HG03064 (cell line): Measurements from ENCODE around the gene IFRD1.
A peak's percentile ranks its signal among the peaks of the same experiment; 100 is the strongest.
"Not testable (repeated sequence)": the region's sequence is repeated elsewhere in the genome, so short reads cannot be mapped to it uniquely, and the experiment has no call there.

ENCODE experiments used
- ATAC-seq: cut with Tn5 transposase; IDR thresholded peaks from one replicate; pipeline ENCODE4 v1.9.1; 2021; ENCODE audit warnings: low read depth; ENCODE audit not compliant: unreplicated experiment

The IFRD1 gene

DNA sequence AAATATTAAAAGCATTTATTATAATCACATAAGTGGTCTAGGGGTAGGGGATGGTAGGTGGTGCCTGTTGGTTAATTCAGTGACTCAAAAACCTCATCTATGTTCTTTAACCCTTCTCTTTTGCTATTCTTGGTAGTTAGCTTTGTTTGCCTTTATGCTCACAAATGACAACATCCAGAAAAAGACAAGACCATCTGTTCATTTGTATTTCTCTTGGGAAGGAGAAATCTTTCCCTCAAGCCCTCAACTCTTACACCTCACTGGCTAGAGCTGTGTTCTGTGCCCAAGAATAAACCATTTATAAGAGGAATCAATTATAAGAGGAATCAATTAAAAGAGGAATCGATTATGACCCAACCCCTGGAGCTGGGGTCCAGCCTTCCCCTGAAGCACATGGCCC is 10.8 kb upstream of the IFRD1 start:
- no peak for ATAC-seq

GRCh38 chr7:112442210-112442609 is 8.1 kb upstream of the IFRD1 start:
- no peak for ATAC-seq

DNA sequence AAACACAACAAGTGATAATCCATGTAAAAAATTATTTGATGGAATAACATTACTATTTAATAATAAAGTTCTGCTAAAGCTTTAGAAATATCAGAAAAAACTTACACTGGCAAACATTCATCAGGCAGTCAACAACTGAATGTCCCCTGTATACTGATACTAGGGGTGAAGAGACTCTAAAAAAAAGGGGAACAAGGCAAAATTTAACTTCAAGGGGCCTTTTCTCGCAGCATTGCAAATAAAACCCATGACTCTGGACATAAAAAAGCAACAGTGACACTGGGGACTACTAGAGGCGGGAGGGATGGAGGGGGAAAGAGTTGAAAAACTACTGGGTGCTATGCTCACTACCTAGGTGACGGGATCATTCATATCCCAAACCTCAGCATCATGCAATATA is 5.8 kb upstream of the IFRD1 start:
- ATAC-seq, result no peak

- no peak for ATAC-seq
Measured at GRCh38 chr7:112446431-112446830, 3.8 kb upstream of the IFRD1 start.

DNA sequence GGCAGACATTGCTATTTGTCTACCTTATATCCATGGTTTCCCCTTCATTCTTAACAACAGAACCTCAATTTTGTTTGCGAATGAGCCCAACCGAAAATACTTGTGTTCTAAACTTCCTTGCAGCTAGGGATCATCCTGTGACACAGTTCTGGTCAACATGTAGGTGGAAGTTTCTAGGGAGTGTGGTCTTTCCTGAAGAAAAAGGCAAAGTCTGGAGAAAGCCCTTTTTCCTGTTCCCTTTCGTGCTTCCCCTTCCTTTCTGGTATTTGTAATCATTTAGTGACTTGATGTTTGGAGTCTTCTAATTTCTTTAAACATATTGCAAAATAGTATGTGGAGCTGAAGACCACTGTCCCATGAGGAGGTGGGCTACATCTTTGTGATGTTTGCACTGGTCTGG is 2.9 kb upstream of the IFRD1 start:
- no peak for ATAC-seq

GRCh38 chr7:112448381-112448780 is 1.9 kb upstream of the IFRD1 start:
- ATAC-seq, result no peak

DNA sequence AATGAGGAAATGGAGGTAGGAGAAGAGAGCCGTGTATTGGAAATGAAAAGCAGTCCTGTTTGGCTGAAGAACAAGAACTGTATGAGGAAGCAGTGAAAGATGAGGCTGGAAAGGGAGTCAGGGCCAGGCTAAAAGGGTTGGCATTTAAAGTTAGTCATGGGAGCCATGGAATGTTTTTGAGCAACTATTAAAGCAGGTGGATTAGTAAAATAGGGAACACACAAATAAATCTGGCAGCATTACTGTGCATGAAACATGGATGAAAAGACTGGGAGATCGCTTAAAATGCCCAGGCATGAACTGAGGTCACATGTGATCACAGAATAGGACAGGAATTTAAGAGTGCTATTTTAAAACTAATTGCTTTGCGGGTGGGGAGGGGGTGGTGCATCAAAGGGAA is 1.4 kb upstream of the IFRD1 start:
- ATAC-seq, result no peak

DNA sequence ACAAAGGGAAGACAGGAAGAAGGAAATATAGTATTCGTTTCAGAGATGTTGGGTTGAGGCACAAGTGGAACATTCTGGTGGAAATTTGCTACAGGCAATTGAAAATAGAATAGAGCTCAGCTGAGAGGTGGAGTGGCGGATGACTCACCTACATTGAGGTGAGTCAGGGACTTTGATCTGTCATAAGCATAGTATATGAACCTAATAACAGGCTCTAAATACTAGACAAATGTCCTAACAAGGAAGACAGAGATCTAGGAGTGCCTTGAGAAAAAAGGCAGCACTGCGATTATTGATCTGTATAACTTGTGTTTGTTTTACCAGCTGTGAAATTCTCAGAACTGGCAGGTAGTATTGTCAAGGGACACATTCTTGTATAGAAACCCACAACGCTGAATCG is 907 bp upstream of the IFRD1 start:
- no peak for ATAC-seq

GRCh38 chr7:112450807-112451761 is 824 bp downstream of the IFRD1 start:
- ATAC-seq, result peak; percentile 80

DNA sequence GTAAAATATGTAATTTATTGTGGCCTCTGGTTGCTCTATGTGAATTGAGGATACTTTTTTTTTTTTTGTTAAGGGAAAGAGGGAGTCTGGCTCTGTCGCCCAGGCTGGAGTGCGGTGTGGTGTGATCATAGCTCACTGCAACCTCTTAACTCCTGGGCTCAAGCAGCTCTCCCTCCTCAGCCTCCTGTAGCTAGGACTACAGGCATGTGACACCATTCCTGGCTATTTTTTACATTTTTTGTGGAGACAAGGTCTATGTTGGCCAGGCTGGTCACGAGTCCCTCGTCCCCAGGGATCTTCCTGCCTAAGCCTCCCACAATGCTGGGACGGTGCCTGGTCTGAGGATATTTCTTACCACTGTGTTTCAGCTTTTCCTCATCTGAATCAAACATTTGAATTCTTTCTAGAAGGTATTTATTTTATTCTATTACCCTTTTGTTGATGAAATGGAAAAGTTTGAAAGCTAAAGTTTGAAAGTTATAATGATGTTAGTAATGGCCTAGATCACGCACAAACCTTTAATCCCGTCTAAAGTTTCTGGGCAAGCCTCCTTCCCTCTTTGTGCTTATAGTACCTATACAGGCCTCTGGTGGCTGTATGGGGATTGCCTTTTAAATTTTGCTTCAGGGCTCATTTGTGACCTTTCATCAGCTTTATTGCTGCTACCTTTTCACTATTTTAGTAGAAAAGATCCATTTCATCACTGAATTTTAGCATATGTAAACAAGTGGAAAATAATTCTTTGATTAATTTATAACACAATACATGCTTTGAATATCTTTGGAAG is 2.0 kb downstream of the IFRD1 start:
- no peak for ATAC-seq

DNA sequence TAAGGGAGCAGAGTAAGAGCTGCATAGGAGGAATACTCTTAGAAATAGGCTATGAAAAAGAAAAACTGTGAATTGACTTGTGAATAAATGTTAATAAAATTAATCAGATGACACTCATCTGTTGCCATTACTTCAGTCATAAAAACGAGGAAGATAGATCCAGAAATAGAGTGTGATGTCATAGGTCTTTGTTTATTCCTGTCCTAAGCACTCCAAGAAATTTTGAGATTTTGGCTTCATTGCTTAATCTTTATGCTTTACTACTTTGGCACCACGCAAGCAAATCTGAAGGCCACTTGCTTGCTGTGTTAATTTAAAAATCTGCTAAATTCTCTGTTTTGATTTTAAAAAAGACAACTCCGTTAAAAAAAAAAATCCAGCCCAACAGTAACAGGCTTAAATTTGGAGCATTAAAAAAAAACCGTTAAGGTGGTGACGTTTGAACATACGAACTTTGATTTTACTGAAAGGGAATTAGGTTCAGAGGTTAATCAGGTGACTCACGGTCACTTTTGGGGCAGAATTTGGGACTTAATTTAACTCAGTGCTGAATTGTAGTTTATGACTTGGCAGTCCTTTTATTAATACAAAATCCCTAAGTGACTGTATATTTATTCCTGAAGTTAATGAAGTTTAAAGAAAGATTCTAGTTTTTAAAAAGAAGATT is 3.4 kb downstream of the IFRD1 start:
- ATAC-seq, result no peak

GRCh38 chr7:112454191-112454590 is 3.9 kb downstream of the IFRD1 start:
- not testable (repeated sequence) for ATAC-seq

- ATAC-seq, result no peak
Measured at GRCh38 chr7:112459645-112460044, 9.4 kb downstream of the IFRD1 start.

- ATAC-seq, result no peak
Measured at GRCh38 chr7:112462236-112462635, 12.0 kb downstream of the IFRD1 start.

- ATAC-seq, result no peak
Measured at GRCh38 chr7:112467867-112468266, 17.6 kb downstream of the IFRD1 start.

DNA sequence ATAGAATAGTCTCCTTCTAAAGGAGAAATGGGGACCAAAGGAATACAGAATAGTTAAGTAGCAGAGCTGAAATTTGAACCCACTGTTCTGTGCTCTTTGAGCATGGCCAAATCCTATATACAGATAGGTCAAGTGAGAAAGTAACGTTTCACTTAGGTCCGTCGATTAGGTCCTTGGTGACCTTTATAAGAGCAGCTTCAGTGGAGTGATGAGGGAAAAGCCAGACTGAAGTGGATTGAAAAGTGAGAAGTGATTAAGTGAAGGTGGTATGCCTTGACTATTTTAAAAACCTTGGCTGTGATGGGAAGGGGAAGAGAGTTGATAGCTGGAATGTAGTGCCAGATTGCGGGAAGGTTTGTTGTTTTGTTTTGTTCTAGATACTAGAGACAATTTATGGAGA is 19.9 kb downstream of the IFRD1 start:
- no peak for ATAC-seq

DNA sequence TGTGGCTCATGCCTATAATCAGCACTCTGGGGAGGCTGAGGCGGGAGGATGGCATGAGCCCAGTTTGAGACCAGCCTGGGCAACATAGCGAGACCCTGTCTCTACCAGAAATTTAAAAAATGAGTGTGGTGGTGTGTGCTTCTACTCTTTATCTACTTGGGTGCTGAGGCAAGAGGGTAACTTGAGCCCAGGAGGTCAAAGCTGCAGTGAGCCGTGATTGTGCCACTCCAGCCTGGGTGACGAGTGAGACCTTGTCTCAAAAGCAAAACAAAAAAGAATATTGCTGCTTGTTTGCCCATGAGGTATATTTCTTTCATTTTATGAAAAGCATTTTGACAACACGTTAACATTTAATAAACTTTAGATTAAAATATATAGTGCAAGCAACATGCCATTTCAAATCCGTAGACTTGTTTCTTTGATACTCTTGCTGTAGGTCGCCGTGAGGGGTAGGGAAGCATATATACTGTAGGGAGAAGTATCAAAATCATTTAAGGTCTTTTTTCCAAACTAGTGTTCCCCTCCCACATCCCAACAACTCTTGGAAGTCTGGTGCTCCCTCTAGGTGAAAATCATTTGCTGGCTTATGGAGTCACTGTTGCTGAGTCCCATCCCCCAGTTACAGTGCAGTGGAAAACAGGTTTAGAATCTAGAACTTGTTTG is 26.3 kb downstream of the IFRD1 start:
- ATAC-seq, result no peak

- no peak for ATAC-seq
Measured at GRCh38 chr7:112481121-112481736, 31.0 kb downstream of the IFRD1 start.

GRCh38 chr7:112481833-112482670 is 31.8 kb downstream of the IFRD1 start:
- no peak for ATAC-seq
